Heart left ventricle (tissue), 13 donors: ENCODE measurements around the gene KTN1.

Experiments
- POLR2A ChIP-seq, 2 donors: fragments of 450-650 bp; IDR thresholded peaks; one replicate each; pipeline ENCODE4 v1.6.1; 2017; ENCODE audit warnings: antibody characterized with exemption in 2 of 2, mild to moderate bottlenecking in 2 of 2, moderate library complexity in 2 of 2
- TF ChIP-seq, protein P1 (sequence below), 12 donors: fragments of 200-600 bp; sonication (generic) in 4 of 12; IDR thresholded peaks; one replicate each; pipeline versions ENCODE4 v1.5.0 to v1.8.0; 2018 to 2022; ENCODE audit warnings: antibody characterized with exemption in 12 of 12, mild to moderate bottlenecking in 5 of 12
- donor health status: ischemic (EF 13 %, LVEDD 7.1; RV severe dilation, severe dysfunction).
- donor health status: DM: no; HTN: yes; CAD: no.
- donor health status: DM: no; HTN: no; CAD: no.
- donor health status: ischemic (EF 25% LVEDD 6.9; RV normal size, moderate dysfunction).
- donor health status: ischemic (EF 25% LVEDD 5.7; RV mildly dilated, moderate dysfunction).
- donor health status: ischemic (EF 35%, LVEDD 5.7; RV mildly dilated, moderate dysfunction).
- donor health status: nonischemic (EF 11% LVEDD 7.7; RV severe dilation, severe dysfunction).
- donor health status: DM: yes; HTN: yes; CAD: no.
- donor health status: PGD.
- donor health status: ischemic (EF 29% LVEDD 5.4; RV normal size, mild dysfunction).
- donor health status: nonischemic (EF 23%, LVEDD 6.1; RV moderate dilation, normal function).

DNA sequence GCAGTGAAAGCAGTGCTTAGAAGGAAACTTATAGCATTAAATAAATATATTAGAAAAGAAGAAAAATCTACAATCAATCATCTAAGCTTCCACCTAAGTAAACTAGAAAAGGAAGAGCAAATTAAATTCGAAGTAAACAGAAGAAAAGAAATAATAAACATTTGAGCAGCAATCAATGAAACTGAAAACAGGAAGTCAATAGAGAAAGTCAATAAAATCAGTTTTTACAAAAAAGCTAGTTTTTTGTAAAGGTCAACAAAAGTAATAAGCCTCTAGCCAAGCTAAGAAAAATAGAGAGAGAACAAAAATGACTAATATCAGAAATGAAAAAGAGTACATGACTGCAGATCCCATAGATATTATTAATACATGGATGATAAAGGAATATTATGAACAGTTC, 34.2 kb upstream of the KTN1 start:
- TF ChIP-seq POLR2A (IDR thresholded peaks at IDR 0.05), result no peak
- TF ChIP-seq, protein P1, sequence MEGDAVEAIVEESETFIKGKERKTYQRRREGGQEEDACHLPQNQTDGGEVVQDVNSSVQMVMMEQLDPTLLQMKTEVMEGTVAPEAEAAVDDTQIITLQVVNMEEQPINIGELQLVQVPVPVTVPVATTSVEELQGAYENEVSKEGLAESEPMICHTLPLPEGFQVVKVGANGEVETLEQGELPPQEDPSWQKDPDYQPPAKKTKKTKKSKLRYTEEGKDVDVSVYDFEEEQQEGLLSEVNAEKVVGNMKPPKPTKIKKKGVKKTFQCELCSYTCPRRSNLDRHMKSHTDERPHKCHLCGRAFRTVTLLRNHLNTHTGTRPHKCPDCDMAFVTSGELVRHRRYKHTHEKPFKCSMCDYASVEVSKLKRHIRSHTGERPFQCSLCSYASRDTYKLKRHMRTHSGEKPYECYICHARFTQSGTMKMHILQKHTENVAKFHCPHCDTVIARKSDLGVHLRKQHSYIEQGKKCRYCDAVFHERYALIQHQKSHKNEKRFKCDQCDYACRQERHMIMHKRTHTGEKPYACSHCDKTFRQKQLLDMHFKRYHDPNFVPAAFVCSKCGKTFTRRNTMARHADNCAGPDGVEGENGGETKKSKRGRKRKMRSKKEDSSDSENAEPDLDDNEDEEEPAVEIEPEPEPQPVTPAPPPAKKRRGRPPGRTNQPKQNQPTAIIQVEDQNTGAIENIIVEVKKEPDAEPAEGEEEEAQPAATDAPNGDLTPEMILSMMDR (IDR thresholded peaks at IDR 0.05), result no peak
